CD4-positive, CD25-positive, alpha-beta regulatory T cell (primary cell): ENCODE results near the gene CCNJ. TPM values are rescaled to one million over a fixed set of nuclear protein-coding genes. Genes with fewer than 3 reads are reported as not detected.
"Not testable (repeated sequence)": the region's sequence is repeated elsewhere in the genome, so short reads cannot be mapped to it uniquely, and the experiment has no call there.

Experiments
- ATAC-seq, 2 donors: fragments of 150-1000 bp; cut with Tn5 transposase; one replicate each; pipeline ENCODE4 v1.10.0; 2021; ENCODE audit warnings: low read depth in 2 of 2, moderate number of reproducible peaks in 2 of 2, moderate library complexity in 1 of 2
- DNase-seq, 3 donors: peaks; one replicate each; pipeline versions ENCODE4 v3.0.0 to v3.0.0-alpha.2; 2012 to 2022; ENCODE audit warnings: mixed read lengths in 1 of 3
- H3K27ac ChIP-seq: one replicate; pipeline ENCODE4 v1.7.0; 2013; ENCODE audit warnings: mild to moderate bottlenecking, low read length; ENCODE audit not compliant: insufficient read depth, poor library complexity, severe bottlenecking
- H3K27me3 ChIP-seq: one replicate; pipeline ENCODE4 v1.7.0; 2013; ENCODE audit warnings: low read length; ENCODE audit not compliant: control insufficient read depth, insufficient read depth
- H3K36me3 ChIP-seq: one replicate; pipeline ENCODE4 v1.7.0; 2013; ENCODE audit warnings: mild to moderate bottlenecking, low read length, moderate library complexity; ENCODE audit not compliant: control insufficient read depth, insufficient read depth
- H3K4me1 ChIP-seq: 2 replicates; pipeline ENCODE4 v1.7.0; 2013; ENCODE audit warnings: mild to moderate bottlenecking, low read length; ENCODE audit not compliant: insufficient read depth, control insufficient read depth, poor library complexity, severe bottlenecking
- H3K4me3 ChIP-seq: one replicate; pipeline ENCODE4 v1.7.0; 2013; ENCODE audit warnings: low read depth, mild to moderate bottlenecking, low read length, moderate library complexity
- H3K9me3 ChIP-seq, 2 experiments: 1 replicate in 1 of 2; 2 replicates in 1 of 2; pipeline ENCODE4 v1.7.0; 2013; ENCODE audit warnings: low read length in 2 of 2, mild to moderate bottlenecking in 1 of 2, moderate library complexity in 1 of 2; ENCODE audit not compliant: control insufficient read depth in 2 of 2
- H3K27ac Mint-ChIP-seq, 3 donors: one replicate each; pipeline ENCODE4 v1.8.0; 2020 to 2022; ENCODE audit warnings: mild to moderate bottlenecking in 3 of 3, mixed read lengths in 3 of 3, moderate library complexity in 2 of 3
- H3K27me3 Mint-ChIP-seq: one replicate; pipeline ENCODE4 v1.8.0; 2022; ENCODE audit warnings: mild to moderate bottlenecking, mixed read lengths
- H3K36me3 Mint-ChIP-seq: one replicate; pipeline ENCODE4 v1.8.0; 2020; ENCODE audit warnings: mixed read lengths
- H3K4me1 Mint-ChIP-seq, 4 donors: one replicate each; pipeline ENCODE4 v1.8.0; 2020 to 2022; ENCODE audit warnings: mixed read lengths in 4 of 4, mild to moderate bottlenecking in 1 of 4
- H3K4me3 Mint-ChIP-seq, 4 donors: one replicate each; pipeline ENCODE4 v1.8.0; 2020 to 2022; ENCODE audit warnings: mild to moderate bottlenecking in 4 of 4, mixed read lengths in 4 of 4, moderate library complexity in 3 of 4
- H3K9me3 Mint-ChIP-seq, 7 donors: one replicate each; pipeline ENCODE4 v1.8.0; 2020 to 2022; ENCODE audit warnings: mixed read lengths in 7 of 7, mild to moderate bottlenecking in 3 of 7, moderate library complexity in 2 of 7
- polyA plus RNA-seq, 4 donors: library from polyadenylated mRNA; unstranded; fragments of 300-500 nt; fragmentation: Illumina TruSeq; gene quantifications; one replicate each; pipeline ENCODE4 v1.2.3, GENCODE V29; 2021
- total RNA-seq: library from RNA; stranded (reverse); gene quantifications from one replicate; pipeline ENCODE4 v1.2.3, GENCODE V29; 2022

The CCNJ gene
- total and polyA plus RNA-seq, 5 donors from 2014 or later: 0.65 to 4.6 (median 1.4) TPM

DNA sequence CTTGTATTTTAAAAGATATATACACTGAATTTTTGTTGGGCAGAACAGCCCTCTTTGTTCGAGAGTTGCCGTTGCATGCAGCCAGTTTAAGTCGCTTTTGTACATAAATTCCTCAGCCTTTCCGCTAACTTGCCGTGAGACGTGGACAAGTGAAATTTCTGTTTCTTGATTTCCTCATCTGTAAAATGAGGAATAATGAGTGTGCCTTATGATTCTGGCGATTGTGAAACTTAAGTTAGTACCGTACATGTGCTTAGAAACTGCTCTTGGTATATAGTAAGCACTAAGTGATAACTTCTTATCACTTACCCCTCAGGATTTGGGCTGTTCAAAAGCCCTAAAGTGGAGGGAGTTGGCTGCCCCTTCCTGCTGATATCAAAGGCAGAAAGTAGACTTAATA is 1.4 kb downstream of the CCNJ start:
- peaks cover 18% of the 10 kb centered on the region for H3K36me3 Mint-ChIP-seq
- peak overlapping the region; percentile 92 to 96 (median 92) for H3K4me3 Mint-ChIP-seq
- H3K36me3 ChIP-seq: no peaks in the 10 kb centered on the region
- peaks cover 23% of the 10 kb centered on the region for H3K4me1 ChIP-seq
- no peak overlapping the region for H3K27ac ChIP-seq
- ATAC-seq: no peak
- H3K27me3 ChIP-seq: no peaks in the 10 kb centered on the region
- peaks cover 24 to 54% (median 41%) of the 10 kb centered on the region in 4 donors for H3K4me1 Mint-ChIP-seq
- H3K9me3 ChIP-seq: no peaks in the 10 kb centered on the region
- no peak for DNase-seq
- H3K9me3 Mint-ChIP-seq: peaks cover 0 to 2% (median 0%) of the 10 kb centered on the region in 7 donors
- peak overlapping the region; percentile 20 for H3K4me3 ChIP-seq
- peak overlapping the region in 2 of 3 donors; percentile 82 to 87 for H3K27ac Mint-ChIP-seq
- no peaks in the 10 kb centered on the region for H3K27me3 Mint-ChIP-seq

DNA sequence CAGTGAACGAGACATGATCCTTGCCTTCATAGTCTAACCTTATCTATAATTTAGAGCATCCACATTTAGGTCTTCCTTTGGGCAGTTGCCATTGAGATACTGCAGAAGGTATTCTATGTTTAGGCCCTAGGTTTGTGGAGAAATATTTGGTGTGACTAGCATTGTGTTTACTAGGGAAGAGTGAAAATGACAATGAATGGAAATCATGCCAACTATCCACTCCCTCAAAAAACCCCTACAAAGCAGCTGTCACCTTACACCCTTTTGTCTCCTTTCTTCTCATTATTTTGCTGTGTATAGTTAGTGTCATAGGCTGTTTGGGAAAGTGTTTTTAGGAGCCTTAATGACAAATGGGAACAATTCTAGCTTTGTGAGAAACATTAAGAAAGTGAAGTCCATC is 3.2 kb downstream of the CCNJ start:
- Mint-ChIP-seq H3K4me1 (peaks cover 25 to 56% (median 41%) of the 10 kb centered on the region in 4 donors), H3K9me3 (no peaks in the 10 kb centered on the region), H3K4me3 (peak overlapping the region in 1 of 4 donors; percentile 93), H3K27me3 (no peaks in the 10 kb centered on the region), H3K36me3 (peaks cover 19% of the 10 kb centered on the region), H3K27ac (no peak overlapping the region)
- Histone ChIP-seq H3K27ac (no peak overlapping the region), H3K27me3 (no peaks in the 10 kb centered on the region), H3K4me1 (peaks cover 23% of the 10 kb centered on the region), H3K4me3 (no peak overlapping the region), H3K9me3 (no peaks in the 10 kb centered on the region), H3K36me3 (peaks cover 9% of the 10 kb centered on the region)
- DNase-seq (no peak), ATAC-seq (no peak)

DNA sequence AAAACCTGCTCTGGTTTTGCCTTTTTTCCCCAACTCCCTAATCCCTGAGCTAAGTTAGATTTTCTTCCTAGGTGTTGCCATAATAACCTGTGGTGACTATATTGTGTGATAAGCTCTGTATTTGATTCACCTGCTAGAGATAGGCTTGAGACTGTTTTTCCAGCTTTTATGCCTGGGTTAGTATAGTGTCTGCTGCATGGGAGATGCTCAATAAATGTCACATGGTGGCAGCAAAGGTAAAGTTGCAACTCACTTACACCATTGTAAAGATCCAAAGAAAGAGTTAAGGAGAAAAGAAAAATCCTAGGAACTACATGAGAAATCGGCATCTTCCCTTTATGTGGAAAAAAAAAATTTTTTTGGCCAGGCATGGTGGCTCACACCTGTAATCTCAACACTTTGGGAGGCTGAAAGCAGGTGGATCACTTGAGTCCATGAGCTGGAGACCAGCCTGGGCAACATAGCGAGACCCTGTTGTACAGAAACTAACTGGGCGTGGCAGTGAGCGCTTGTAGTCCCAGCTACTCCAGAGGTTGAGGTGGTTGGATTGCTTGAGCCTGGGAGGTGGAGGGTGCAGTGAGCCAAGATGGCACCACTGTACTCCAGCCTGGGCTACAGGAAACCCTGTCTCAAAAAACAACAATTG is 3.7 kb downstream of the CCNJ start:
- DNase-seq (no peak), ATAC-seq (no peak)
- Mint-ChIP-seq H3K27ac (no peak overlapping the region), H3K4me3 (no peak overlapping the region), H3K4me1 (peaks cover 31 to 61% (median 44%) of the 10 kb centered on the region in 4 donors), H3K27me3 (no peaks in the 10 kb centered on the region), H3K36me3 (peaks cover 25% of the 10 kb centered on the region), H3K9me3 (no peaks in the 10 kb centered on the region)
- Histone ChIP-seq H3K27me3 (no peaks in the 10 kb centered on the region), H3K4me3 (no peak overlapping the region), H3K27ac (no peak overlapping the region), H3K9me3 (no peaks in the 10 kb centered on the region), H3K4me1 (peaks cover 23% of the 10 kb centered on the region), H3K36me3 (peaks cover 11% of the 10 kb centered on the region)

DNA sequence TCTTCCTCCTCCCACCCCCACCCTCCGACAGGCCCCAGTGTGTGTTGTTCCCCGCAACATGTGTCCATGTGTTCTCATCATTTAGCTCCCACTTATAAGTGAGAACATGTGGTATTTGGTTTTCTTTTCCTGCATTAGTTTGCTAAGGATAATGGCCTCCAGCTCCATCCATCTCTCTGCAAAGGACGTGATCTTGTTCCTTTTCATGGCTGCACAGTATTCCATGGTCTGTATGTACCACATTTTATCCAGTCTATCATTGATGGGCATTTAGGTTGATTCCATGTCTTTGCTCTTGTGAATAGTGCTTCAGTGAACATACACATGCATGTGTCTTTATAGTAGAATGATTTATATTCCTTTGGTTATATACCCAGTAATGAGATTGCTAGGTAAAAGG is 4.5 kb downstream of the CCNJ start:
- ATAC-seq, H3K9me3 Mint-ChIP-seq, H3K4me3 ChIP-seq, DNase-seq, H3K27ac ChIP-seq, H3K27me3 ChIP-seq, H3K27ac Mint-ChIP-seq, H3K27me3 Mint-ChIP-seq, H3K9me3 ChIP-seq: not testable (repeated sequence)
- Mint-ChIP-seq H3K4me1 (peaks cover 29 to 61% (median 43%) of the 10 kb centered on the region in 4 donors), H3K36me3 (peaks cover 31% of the 10 kb centered on the region), H3K4me3 (peak overlapping the region in 1 of 4 donors; percentile 35)
- H3K36me3 ChIP-seq: peaks cover 11% of the 10 kb centered on the region
- H3K4me1 ChIP-seq: peaks cover 21% of the 10 kb centered on the region

DNA sequence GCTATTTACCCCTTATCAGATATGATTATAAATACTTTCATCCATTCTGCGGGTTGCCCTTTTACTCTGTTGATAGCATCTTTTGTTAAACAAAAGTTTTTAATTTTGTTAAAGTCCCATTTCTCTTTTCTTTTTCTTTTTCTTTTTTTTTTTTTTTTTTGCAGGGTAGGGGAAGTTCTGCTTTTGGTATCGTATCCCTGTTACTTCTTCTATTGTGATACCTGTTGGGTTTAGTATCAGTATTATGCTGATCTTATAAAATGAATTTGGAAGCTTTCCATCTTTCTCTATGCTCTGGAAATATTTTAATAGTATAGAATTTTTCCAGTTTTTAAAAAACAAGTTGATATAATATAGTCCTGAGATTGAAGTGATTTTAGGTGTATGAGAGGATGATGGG is 6.0 kb downstream of the CCNJ start:
- peaks cover 10% of the 10 kb centered on the region for H3K4me1 ChIP-seq
- no peaks in the 10 kb centered on the region for H3K9me3 ChIP-seq
- H3K36me3 Mint-ChIP-seq: peaks cover 37% of the 10 kb centered on the region
- H3K27me3 Mint-ChIP-seq: no peaks in the 10 kb centered on the region
- peaks cover 29 to 60% (median 47%) of the 10 kb centered on the region in 4 donors for H3K4me1 Mint-ChIP-seq
- H3K4me3 Mint-ChIP-seq: no peak overlapping the region
- H3K36me3 ChIP-seq: peaks cover 13% of the 10 kb centered on the region
- no peak overlapping the region for H3K27ac Mint-ChIP-seq
- no peak overlapping the region for H3K27ac ChIP-seq
- no peak for ATAC-seq
- no peaks in the 10 kb centered on the region for H3K27me3 ChIP-seq
- no peaks in the 10 kb centered on the region for H3K9me3 Mint-ChIP-seq
- no peak for DNase-seq
- H3K4me3 ChIP-seq: no peak overlapping the region

DNA sequence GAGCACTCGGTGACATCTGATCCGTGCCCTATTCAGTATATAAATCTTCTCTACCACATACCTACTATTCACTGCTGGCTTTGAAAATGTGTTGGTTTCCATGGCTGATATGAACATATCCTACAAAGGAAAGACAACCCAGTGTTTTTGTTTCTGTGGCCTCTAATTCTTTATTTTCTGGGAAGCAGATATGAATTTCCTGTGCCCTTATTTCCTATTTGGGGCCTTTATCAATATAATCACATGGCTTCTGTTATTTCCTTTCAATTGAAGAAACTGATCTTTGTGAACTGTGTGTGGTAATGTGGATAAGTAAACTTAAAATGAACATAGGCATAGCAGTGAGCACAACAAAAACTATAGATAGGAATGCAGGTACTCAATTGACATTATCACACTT is 10.6 kb downstream of the CCNJ start:
- H3K36me3 Mint-ChIP-seq: peaks cover 46% of the 10 kb centered on the region
- Histone ChIP-seq H3K27ac (no peak overlapping the region), H3K9me3 (no peaks in the 10 kb centered on the region), H3K36me3 (peaks cover 39% of the 10 kb centered on the region), H3K4me1 (no peaks in the 10 kb centered on the region), H3K4me3 (no peak overlapping the region), H3K27me3 (no peaks in the 10 kb centered on the region)
- ATAC-seq (no peak), DNase-seq (no peak)
- no peaks in the 10 kb centered on the region for H3K9me3 Mint-ChIP-seq
- H3K4me1 Mint-ChIP-seq: peaks cover 15 to 22% (median 20%) of the 10 kb centered on the region in 4 donors
- no peaks in the 10 kb centered on the region for H3K27me3 Mint-ChIP-seq
- no peak overlapping the region for H3K4me3 Mint-ChIP-seq
- no peak overlapping the region for H3K27ac Mint-ChIP-seq

DNA sequence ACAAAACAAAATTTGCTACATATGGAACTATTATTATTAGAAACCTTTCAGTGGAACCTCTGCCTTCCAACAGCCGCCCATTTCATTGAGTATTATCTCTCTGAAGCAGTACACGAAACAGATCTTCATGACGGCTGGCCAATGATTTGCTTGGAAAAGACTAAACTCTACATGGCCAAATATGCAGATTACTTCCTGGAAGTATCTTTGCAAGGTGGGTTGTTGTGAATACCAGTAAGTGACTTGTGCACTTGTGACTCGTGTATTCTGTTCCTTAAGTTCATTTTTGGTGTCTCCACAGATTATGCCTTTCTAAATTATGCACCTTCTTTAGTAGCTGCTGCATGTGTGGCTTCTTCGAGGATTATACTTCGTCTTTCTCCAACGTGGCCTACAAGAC is 13.4 kb downstream of the CCNJ start:
- Mint-ChIP-seq H3K27me3 (no peaks in the 10 kb centered on the region), H3K9me3 (no peaks in the 10 kb centered on the region), H3K27ac (peak overlapping the region in 1 of 3 donors; percentile 28), H3K36me3 (peaks cover 59% of the 10 kb centered on the region), H3K4me1 (peaks cover 5 to 24% (median 17%) of the 10 kb centered on the region in 4 donors), H3K4me3 (no peak overlapping the region)
- Histone ChIP-seq H3K9me3 (no peaks in the 10 kb centered on the region), H3K36me3 (peaks cover 33% of the 10 kb centered on the region), H3K27me3 (no peaks in the 10 kb centered on the region), H3K4me1 (no peaks in the 10 kb centered on the region), H3K27ac (no peak overlapping the region), H3K4me3 (no peak overlapping the region)
- no peak for ATAC-seq
- no peak for DNase-seq

DNA sequence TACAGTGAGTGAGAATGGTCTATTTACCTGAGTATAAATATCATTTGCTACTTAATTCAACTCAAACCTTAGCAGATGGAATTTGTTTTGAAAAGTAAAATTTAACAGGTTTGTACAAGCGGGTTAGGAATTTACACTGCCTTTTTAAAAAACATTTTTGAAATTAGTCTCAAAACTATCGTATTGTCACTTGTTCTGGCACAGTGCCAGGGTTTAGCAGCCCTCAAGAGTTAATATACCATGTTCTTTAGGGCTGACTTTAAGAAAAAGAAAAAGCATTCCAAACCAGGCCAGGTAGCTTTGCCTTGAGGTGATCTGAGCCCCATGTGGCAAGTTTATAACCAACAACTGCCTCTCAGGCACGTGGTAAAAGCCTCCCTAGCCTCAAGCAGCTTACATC is 17.8 kb downstream of the CCNJ start:
- H3K36me3 Mint-ChIP-seq: peaks cover 56% of the 10 kb centered on the region
- no peak for ATAC-seq
- H3K27me3 ChIP-seq: no peaks in the 10 kb centered on the region

More for the DNA sequence above, 17.8 kb downstream of the CCNJ start:
- DNase-seq: no peak
- Histone ChIP-seq H3K27ac (no peak overlapping the region), H3K4me1 (no peaks in the 10 kb centered on the region), H3K4me3 (no peak overlapping the region), H3K9me3 (no peaks in the 10 kb centered on the region), H3K36me3 (peaks cover 30% of the 10 kb centered on the region)
- peaks cover 0 to 2% (median 0%) of the 10 kb centered on the region in 7 donors for H3K9me3 Mint-ChIP-seq
- H3K27ac Mint-ChIP-seq: no peak overlapping the region
- H3K4me1 Mint-ChIP-seq: peaks cover under 1 to 17% (median 4%) of the 10 kb centered on the region in 4 donors
- H3K27me3 Mint-ChIP-seq: no peaks in the 10 kb centered on the region
- no peak overlapping the region for H3K4me3 Mint-ChIP-seq
